Measurements from ENCODE around the gene TPRG1. TPM values are rescaled to one million over a fixed set of nuclear protein-coding genes. Genes with fewer than 3 reads are reported as not detected.

Gene TPRG1
- total and polyA plus RNA-seq, 7 donors, result 0.23 to 9.1 (median 3.2) TPM

DNA sequence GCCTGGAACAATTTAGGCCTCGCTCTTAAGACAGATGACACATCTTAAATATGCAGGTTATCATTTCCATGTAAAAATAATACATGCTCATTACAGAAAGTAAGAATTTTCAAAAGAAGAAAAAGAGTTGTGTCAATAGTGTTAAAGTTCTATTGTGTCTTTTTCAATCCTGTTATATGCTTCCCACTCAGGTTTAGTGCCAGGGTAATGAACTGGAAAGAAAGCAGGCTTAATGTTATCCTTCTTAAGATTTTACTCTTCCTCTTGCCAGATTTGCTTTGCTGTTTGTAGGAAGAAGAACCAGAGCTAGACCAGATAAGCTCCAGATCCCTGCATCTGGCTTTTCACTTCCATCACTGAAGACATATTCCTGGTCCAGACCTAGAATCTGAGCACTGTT lies 128.6 kb downstream of the TPRG1 start:
- peak in 2 of 4 donors; percentile 13 to 56 for TF ChIP-seq POLR2AphosphoS5 (IDR thresholded peaks at IDR 0.05)
- TF ChIP-seq POLR2A (IDR thresholded peaks at IDR 0.05), result no peak
- TF ChIP-seq EP300 (IDR thresholded peaks at IDR 0.05), result peak in 1 of 4 donors; percentile 16
- 97% methylated on average over 1 of the region's 1 CpG for WGBS, 2 donors
- no peak overlapping the region for H3K4me3 ChIP-seq

DNA sequence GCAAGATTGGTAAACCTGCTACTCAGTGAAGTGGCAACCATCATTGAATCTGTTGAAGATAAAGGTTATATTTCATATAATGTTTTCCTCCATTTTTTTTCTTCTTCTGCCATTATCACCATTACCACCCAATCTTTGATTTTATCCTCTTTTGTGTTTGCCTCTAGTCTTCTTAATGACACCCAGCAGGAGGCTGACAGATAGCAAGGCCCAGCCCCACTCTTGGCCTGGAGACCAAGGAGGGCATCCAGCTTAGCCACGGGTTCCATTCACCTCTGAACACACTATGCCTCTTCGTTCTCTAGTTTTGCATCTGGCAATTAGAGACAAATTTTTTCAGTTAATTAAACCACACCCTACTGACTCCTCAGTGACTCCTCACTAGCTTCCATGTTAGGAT lies 129.7 kb downstream of the TPRG1 start:
- Histone ChIP-seq H3K27ac (no peak overlapping the region), H3K27me3 (no peaks in the 10 kb centered on the region), H3K4me1 (peaks cover 0 to 25% (median 14%) of the 10 kb centered on the region in 4 donors), H3K4me3 (no peak overlapping the region), H3K9me3 (no peaks in the 10 kb centered on the region), H3K36me3 (no peaks in the 10 kb centered on the region)
- 25 to 68% methylated on average over 2 of the region's 2 CpGs for WGBS, 2 donors
- TF ChIP-seq POLR2A (IDR thresholded peaks at IDR 0.05) (no peak), POLR2AphosphoS5 (IDR thresholded peaks at IDR 0.05) (no peak), EP300 (IDR thresholded peaks at IDR 0.05) (no peak)
- TF ChIP-seq, protein P1, sequence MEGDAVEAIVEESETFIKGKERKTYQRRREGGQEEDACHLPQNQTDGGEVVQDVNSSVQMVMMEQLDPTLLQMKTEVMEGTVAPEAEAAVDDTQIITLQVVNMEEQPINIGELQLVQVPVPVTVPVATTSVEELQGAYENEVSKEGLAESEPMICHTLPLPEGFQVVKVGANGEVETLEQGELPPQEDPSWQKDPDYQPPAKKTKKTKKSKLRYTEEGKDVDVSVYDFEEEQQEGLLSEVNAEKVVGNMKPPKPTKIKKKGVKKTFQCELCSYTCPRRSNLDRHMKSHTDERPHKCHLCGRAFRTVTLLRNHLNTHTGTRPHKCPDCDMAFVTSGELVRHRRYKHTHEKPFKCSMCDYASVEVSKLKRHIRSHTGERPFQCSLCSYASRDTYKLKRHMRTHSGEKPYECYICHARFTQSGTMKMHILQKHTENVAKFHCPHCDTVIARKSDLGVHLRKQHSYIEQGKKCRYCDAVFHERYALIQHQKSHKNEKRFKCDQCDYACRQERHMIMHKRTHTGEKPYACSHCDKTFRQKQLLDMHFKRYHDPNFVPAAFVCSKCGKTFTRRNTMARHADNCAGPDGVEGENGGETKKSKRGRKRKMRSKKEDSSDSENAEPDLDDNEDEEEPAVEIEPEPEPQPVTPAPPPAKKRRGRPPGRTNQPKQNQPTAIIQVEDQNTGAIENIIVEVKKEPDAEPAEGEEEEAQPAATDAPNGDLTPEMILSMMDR (IDR thresholded peaks at IDR 0.05), result no peak
- intact Hi-C loops (cut with DNase I), result no loop called here
- DNase-seq, result no peak

More for the DNA sequence above, 128.6 kb downstream of the TPRG1 start:
- Histone ChIP-seq H3K27me3 (no peaks in the 10 kb centered on the region), H3K27ac (peak overlapping the region in 1 of 4 donors; percentile 32), H3K36me3 (no peaks in the 10 kb centered on the region), H3K4me1 (peaks cover 0 to 25% (median 13%) of the 10 kb centered on the region in 4 donors), H3K9me3 (no peaks in the 10 kb centered on the region)
- intact Hi-C loops (cut with DNase I), result no loop called here
- no peak for DNase-seq

DNA sequence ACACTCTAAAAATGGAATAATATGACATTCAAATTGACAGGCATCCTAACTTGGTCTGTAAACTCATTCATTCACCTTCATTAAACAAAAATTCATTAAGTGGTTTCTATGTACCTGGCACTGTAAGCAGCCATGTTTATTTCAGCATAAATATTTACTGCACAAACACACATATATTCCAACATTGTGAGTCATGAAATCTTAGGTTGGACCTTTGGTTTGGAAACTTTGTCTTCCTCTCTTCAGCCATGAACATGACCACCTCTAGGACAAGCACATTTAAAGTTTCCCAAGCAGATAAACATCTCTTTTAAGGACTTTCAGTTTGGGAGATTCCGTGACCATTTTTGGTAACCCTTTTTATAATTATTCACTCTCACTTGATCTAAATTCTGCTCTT lies 131.8 kb downstream of the TPRG1 start:
- Histone ChIP-seq H3K36me3 (no peaks in the 10 kb centered on the region), H3K9me3 (no peaks in the 10 kb centered on the region), H3K27ac (no peak overlapping the region), H3K27me3 (no peaks in the 10 kb centered on the region), H3K4me3 (no peak overlapping the region), H3K4me1 (peaks cover 0 to 25% (median 14%) of the 10 kb centered on the region in 4 donors)
- WGBS, 2 donors, result 0% methylated on average over 1 of the region's 1 CpG
- no peak for DNase-seq
- TF ChIP-seq EP300 (IDR thresholded peaks at IDR 0.05) (no peak), POLR2AphosphoS5 (IDR thresholded peaks at IDR 0.05) (no peak), POLR2A (IDR thresholded peaks at IDR 0.05) (no peak)
- TF ChIP-seq, protein P1 (IDR thresholded peaks at IDR 0.05), result no peak
- intact Hi-C loops (cut with DNase I), result no loop called here

DNA sequence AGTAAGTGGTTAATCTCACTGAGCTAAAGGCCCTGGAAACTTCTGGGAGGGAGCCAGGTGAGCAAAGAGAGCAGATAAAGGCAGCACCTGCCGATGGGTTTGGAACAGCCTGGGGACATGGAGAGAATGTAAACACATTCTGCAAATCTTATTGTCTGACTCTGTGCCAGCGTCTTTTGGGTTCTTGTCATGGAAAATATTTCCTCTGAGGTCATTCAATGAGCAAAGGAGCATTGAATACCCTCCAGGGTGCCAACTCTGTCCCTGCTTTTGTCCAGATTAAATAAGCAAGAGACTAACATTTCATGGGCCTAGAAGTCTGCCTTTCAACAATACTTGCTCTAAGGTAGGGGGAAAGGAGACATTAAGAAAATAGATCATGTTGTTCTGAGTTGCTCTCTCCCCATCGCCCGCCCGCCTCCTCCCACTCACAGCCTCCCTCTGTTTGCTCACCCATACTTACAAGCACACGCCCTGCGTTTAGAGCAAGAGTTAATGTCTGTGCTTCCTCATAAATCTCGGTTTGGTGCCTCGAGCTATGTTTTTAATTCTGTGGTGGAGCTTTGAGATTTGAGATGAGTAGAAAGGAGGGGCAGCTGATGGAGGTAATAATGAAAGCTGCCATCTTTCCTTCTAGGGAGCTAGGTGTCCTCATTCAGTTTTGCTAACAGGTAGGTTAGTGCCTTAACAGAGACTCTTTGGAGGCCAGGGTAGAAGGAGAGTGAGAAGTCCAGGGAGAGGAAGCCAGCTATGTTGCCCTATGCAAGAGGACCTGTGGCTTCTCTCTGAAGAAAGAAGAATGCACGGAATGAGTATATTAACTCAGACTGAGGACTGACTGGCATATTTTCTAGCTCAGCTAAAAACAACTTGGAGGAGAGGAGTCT lies 132.9 kb downstream of the TPRG1 start:
- Histone ChIP-seq H3K27me3 (no peaks in the 10 kb centered on the region), H3K4me3 (no peak overlapping the region), H3K27ac (peak overlapping the region in 2 of 4 donors; percentile 8 to 29), H3K9me3 (no peaks in the 10 kb centered on the region), H3K4me1 (peaks cover 0 to 25% (median 14%) of the 10 kb centered on the region in 4 donors), H3K36me3 (no peaks in the 10 kb centered on the region)
- TF ChIP-seq POLR2A (IDR thresholded peaks at IDR 0.05) (no peak), EP300 (IDR thresholded peaks at IDR 0.05) (peak in 1 of 4 donors; percentile 40), POLR2AphosphoS5 (IDR thresholded peaks at IDR 0.05) (no peak)
- TF ChIP-seq, protein P1 (IDR thresholded peaks at IDR 0.05), result no peak
- no peak for DNase-seq
- 17 to 60% methylated on average over 10 of the region's 10 CpGs for WGBS, 2 donors
- intact Hi-C loops (cut with DNase I), result no loop called here

DNA sequence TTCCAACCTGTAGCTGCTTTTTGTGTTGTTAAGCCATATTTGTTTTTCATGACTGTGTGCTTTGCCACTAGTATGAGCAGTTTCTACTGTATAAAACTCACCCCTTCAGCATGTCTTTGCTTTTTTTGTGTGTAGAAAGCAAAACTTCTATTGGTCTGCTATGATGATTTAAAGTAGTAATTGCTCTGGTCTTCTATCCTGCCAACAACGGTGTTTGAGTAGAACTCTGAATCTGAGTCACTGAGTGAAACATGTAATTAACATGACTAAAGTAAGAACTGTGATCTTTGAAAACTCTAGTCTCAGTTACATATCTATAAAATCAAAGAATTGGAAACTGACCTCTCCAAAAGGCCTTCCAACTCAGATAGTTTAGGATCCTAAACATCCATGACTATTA lies 133.6 kb downstream of the TPRG1 start:
- Histone ChIP-seq H3K4me3 (no peak overlapping the region), H3K36me3 (no peaks in the 10 kb centered on the region), H3K4me1 (peaks cover 0 to 20% (median 14%) of the 10 kb centered on the region in 4 donors), H3K27me3 (no peaks in the 10 kb centered on the region), H3K9me3 (no peaks in the 10 kb centered on the region), H3K27ac (peak overlapping the region in 1 of 4 donors; percentile 29)
- intact Hi-C loops (cut with DNase I), result no loop called here
- TF ChIP-seq, protein P1 (IDR thresholded peaks at IDR 0.05), result no peak
- TF ChIP-seq EP300 (IDR thresholded peaks at IDR 0.05), result no peak
- no peak for TF ChIP-seq POLR2AphosphoS5 (IDR thresholded peaks at IDR 0.05)
- TF ChIP-seq POLR2A (IDR thresholded peaks at IDR 0.05), result no peak
- no peak for DNase-seq
- 5 to 45% methylated on average over 1 of the region's 1 CpG for WGBS, 2 donors
